Fibroblast of the aortic adventitia (primary cell): ENCODE data around the gene IGSF5. TPM values are rescaled to one million over a fixed set of nuclear protein-coding genes. Genes with fewer than 3 reads are reported as not detected.

Source experiments
- DNase-seq: peaks from one replicate; pipeline ENCODE4 v3.0.0-alpha.2; 2010; ENCODE audit warnings: low read depth
- H3K4me3 ChIP-seq: 2 replicates; pipeline ENCODE4 v1.5.1; 2011; ENCODE audit warnings: low read depth, mild to moderate bottlenecking, control low read depth, low read length, moderate library complexity
- CTCF ChIP-seq: IDR thresholded peaks from 2 replicates; pipeline ENCODE4 v1.5.1; 2011; ENCODE audit warnings: mild to moderate bottlenecking, low read length, control low read depth, inconsistent platforms; ENCODE audit not compliant: insufficient read depth
- total RNA-seq: library from RNA; depleted of rRNA; stranded (reverse); fragments of >200 nt; gene quantifications from 2 replicates; pipeline ENCODE4 v1.2.3, GENCODE V29; 2012; ENCODE audit warnings: low replicate concordance

The IGSF5 gene
- total RNA-seq, 1 donor = 0.09 TPM

- DNase-seq = no peak
- TF ChIP-seq CTCF = no peak
Measured at GRCh38 chr21:39720126-39720778, 24.7 kb upstream of the IGSF5 start.

GRCh38 chr21:39721885-39722284 lies 23.1 kb upstream of the IGSF5 start:
- no peak overlapping the region for H3K4me3 ChIP-seq
- DNase-seq = no peak
- TF ChIP-seq CTCF = no peak

More at GRCh38 chr21:39720126-39720778, 24.7 kb upstream of the IGSF5 start:
- no peak overlapping the region for H3K4me3 ChIP-seq

- DNase-seq = no peak
- TF ChIP-seq CTCF = no peak
Measured at GRCh38 chr21:39724944-39725343, 20.0 kb upstream of the IGSF5 start.

GRCh38 chr21:39726133-39726532 lies 18.9 kb upstream of the IGSF5 start:
- H3K4me3 ChIP-seq = no peak overlapping the region
- no peak for DNase-seq
- TF ChIP-seq CTCF = peak; percentile 14

More at GRCh38 chr21:39724944-39725343, 20.0 kb upstream of the IGSF5 start:
- H3K4me3 ChIP-seq = no peak overlapping the region

GRCh38 chr21:39727401-39728120 lies 17.4 kb upstream of the IGSF5 start:
- no peak for DNase-seq
- no peak overlapping the region for H3K4me3 ChIP-seq
- no peak for TF ChIP-seq CTCF

GRCh38 chr21:39728341-39728740 lies 16.6 kb upstream of the IGSF5 start:
- no peak overlapping the region for H3K4me3 ChIP-seq
- DNase-seq = no peak

More at GRCh38 chr21:39728341-39728740, 16.6 kb upstream of the IGSF5 start:
- TF ChIP-seq CTCF = no peak
